ENCODE results near the gene HMGN1. TPM values are rescaled to one million over a fixed set of nuclear protein-coding genes. Genes with fewer than 3 reads are reported as not detected.

HMGN1 gene
- total RNA-seq, 2 donors from 2014 or later = 37.1 to 39.6 TPM

GRCh38 chr21:39388038-39388810, 39.3 kb upstream of the HMGN1 start:
- peaks cover 17% of the 10 kb centered on the region for H3K36me3 ChIP-seq
- no peaks in the 10 kb centered on the region for H3K27me3 ChIP-seq
- H3K4me3 ChIP-seq = peak overlapping the region; percentile 39 to 53
- H3K27ac ChIP-seq = peak overlapping the region; percentile 74 to 75
- TF ChIP-seq CTCF (IDR thresholded peaks at IDR 0.05) = peak; percentile 85 to 98
- peak; percentile 90 for DNase-seq (ENCODE audit: low spot score)
- H3K9me3 ChIP-seq = no peaks in the 10 kb centered on the region
- peaks cover 0 to 46% of the 10 kb centered on the region in 2 donors for H3K4me1 ChIP-seq

- peak; percentile 93 for DNase-seq (ENCODE audit: low spot score)
- peaks cover 0 to 46% of the 10 kb centered on the region in 2 donors for H3K4me1 ChIP-seq
Observed at GRCh38 chr21:39387461-39388037, 38.7 kb upstream of the HMGN1 start.

GRCh38 chr21:39386899-39387298, 38.0 kb upstream of the HMGN1 start:
- Histone ChIP-seq H3K36me3 (peaks cover 3% of the 10 kb centered on the region), H3K9me3 (no peaks in the 10 kb centered on the region), H3K4me1 (peaks cover 0 to 46% of the 10 kb centered on the region in 2 donors), H3K27me3 (no peaks in the 10 kb centered on the region), H3K4me3 (peak overlapping the region in 1 of 2 donors; percentile 53), H3K27ac (peak overlapping the region; percentile 74 to 81)
- no peak for DNase-seq (ENCODE audit: low spot score)
- no peak for TF ChIP-seq CTCF (IDR thresholded peaks at IDR 0.05)

More at GRCh38 chr21:39387461-39388037, 38.7 kb upstream of the HMGN1 start:
- Histone ChIP-seq H3K27ac (peak overlapping the region; percentile 74 to 75), H3K4me3 (peak overlapping the region; percentile 39 to 53), H3K27me3 (no peaks in the 10 kb centered on the region), H3K36me3 (peaks cover 10% of the 10 kb centered on the region), H3K9me3 (no peaks in the 10 kb centered on the region)
- TF ChIP-seq CTCF (IDR thresholded peaks at IDR 0.05) = no peak

- no peak for DNase-seq (ENCODE audit: low spot score)
- Histone ChIP-seq H3K27ac (peak overlapping the region; percentile 74 to 81), H3K4me1 (peaks cover 0 to 48% of the 10 kb centered on the region in 2 donors), H3K9me3 (no peaks in the 10 kb centered on the region), H3K4me3 (peak overlapping the region; percentile 27 to 47), H3K27me3 (no peaks in the 10 kb centered on the region), H3K36me3 (no peaks in the 10 kb centered on the region)
- TF ChIP-seq CTCF (IDR thresholded peaks at IDR 0.05) = no peak
Observed at GRCh38 chr21:39386194-39386593, 37.3 kb upstream of the HMGN1 start.

- no peak for TF ChIP-seq CTCF (IDR thresholded peaks at IDR 0.05)
- Histone ChIP-seq H3K27ac (peak overlapping the region; percentile 74 to 81), H3K4me3 (peak overlapping the region; percentile 27 to 47), H3K4me1 (peaks cover 0 to 50% of the 10 kb centered on the region in 2 donors), H3K27me3 (no peaks in the 10 kb centered on the region), H3K36me3 (no peaks in the 10 kb centered on the region), H3K9me3 (no peaks in the 10 kb centered on the region)
- DNase-seq (ENCODE audit: low spot score) = no peak
Observed at GRCh38 chr21:39385299-39386145, 36.6 kb upstream of the HMGN1 start.
